GM19351 (cell line): Measurements from ENCODE around the gene KNG1.
"Not testable (repeated sequence)": the region's sequence is repeated elsewhere in the genome, so short reads cannot be mapped to it uniquely, and the experiment has no call there.

Experiments
- ATAC-seq: cut with Tn5 transposase; IDR thresholded peaks from one replicate; pipeline ENCODE4 v1.9.1; 2021; ENCODE audit warnings: mild to moderate bottlenecking, moderate library complexity; ENCODE audit not compliant: unreplicated experiment

The KNG1 gene

GRCh38 chr3:186717039-186717457 is at the start of gene KNG1:
Gene KNG1 (plus strand): TSS chr3:186717359. CDS start chr3:186717543, 184 bp downstream.
- no peak for ATAC-seq

- no peak for ATAC-seq
These were observed 48.7 kb upstream of the KNG1 start for GRCh38 chr3:186668426-186668825.

GRCh38 chr3:186669378-186670084 is 47.6 kb upstream of the KNG1 start:
- ATAC-seq = no peak

GRCh38 chr3:186670155-186670554 is 47.0 kb upstream of the KNG1 start:
- no peak for ATAC-seq

GRCh38 chr3:186671051-186671450 is 46.1 kb upstream of the KNG1 start:
- no peak for ATAC-seq

GRCh38 chr3:186678604-186679003 is 38.6 kb upstream of the KNG1 start:
- ATAC-seq = no peak

GRCh38 chr3:186679151-186679550 is 38.0 kb upstream of the KNG1 start:
- no peak for ATAC-seq

GRCh38 chr3:186680869-186681268 is 36.3 kb upstream of the KNG1 start:
- no peak for ATAC-seq

- ATAC-seq = no peak
These were observed 34.3 kb upstream of the KNG1 start for GRCh38 chr3:186682812-186683211.

GRCh38 chr3:186683979-186684378 is 33.2 kb upstream of the KNG1 start:
- ATAC-seq = no peak

GRCh38 chr3:186686475-186686874 is 30.7 kb upstream of the KNG1 start:
- ATAC-seq = not testable (repeated sequence)

GRCh38 chr3:186687120-186687651 is 30.0 kb upstream of the KNG1 start:
- no peak for ATAC-seq

- ATAC-seq = not testable (repeated sequence)
These were observed 26.9 kb upstream of the KNG1 start for GRCh38 chr3:186690304-186690703.

- no peak for ATAC-seq
These were observed 25.5 kb upstream of the KNG1 start for GRCh38 chr3:186691676-186692075.

GRCh38 chr3:186693843-186694242 is 23.3 kb upstream of the KNG1 start:
- no peak for ATAC-seq

- ATAC-seq = no peak
These were observed 22.7 kb upstream of the KNG1 start for GRCh38 chr3:186694288-186695032.

- ATAC-seq = no peak
These were observed 20.6 kb upstream of the KNG1 start for GRCh38 chr3:186696522-186696921.

GRCh38 chr3:186697510-186697909 is 19.6 kb upstream of the KNG1 start:
- no peak for ATAC-seq

- no peak for ATAC-seq
These were observed 16.9 kb upstream of the KNG1 start for GRCh38 chr3:186700267-186700666.

GRCh38 chr3:186702451-186702850 is 14.7 kb upstream of the KNG1 start:
- not testable (repeated sequence) for ATAC-seq

GRCh38 chr3:186705882-186706780 is 11.0 kb upstream of the KNG1 start:
- peak; percentile 86 for ATAC-seq
